ENCODE data around the gene DMRTC1B.
"Not testable (repeated sequence)": the region's sequence is repeated elsewhere in the genome, so short reads cannot be mapped to it uniquely, and the experiment has no call there.

The DMRTC1B gene, protein sequence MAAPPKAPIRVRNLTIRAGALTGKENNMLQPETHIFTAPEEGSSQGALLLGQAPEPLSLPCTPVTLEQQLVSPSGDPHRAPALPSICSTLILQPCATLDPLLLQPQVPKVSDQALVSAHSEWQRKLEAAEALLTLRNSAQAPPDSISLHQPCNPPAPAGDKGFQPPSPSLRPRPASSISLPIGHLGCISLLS

DNA sequence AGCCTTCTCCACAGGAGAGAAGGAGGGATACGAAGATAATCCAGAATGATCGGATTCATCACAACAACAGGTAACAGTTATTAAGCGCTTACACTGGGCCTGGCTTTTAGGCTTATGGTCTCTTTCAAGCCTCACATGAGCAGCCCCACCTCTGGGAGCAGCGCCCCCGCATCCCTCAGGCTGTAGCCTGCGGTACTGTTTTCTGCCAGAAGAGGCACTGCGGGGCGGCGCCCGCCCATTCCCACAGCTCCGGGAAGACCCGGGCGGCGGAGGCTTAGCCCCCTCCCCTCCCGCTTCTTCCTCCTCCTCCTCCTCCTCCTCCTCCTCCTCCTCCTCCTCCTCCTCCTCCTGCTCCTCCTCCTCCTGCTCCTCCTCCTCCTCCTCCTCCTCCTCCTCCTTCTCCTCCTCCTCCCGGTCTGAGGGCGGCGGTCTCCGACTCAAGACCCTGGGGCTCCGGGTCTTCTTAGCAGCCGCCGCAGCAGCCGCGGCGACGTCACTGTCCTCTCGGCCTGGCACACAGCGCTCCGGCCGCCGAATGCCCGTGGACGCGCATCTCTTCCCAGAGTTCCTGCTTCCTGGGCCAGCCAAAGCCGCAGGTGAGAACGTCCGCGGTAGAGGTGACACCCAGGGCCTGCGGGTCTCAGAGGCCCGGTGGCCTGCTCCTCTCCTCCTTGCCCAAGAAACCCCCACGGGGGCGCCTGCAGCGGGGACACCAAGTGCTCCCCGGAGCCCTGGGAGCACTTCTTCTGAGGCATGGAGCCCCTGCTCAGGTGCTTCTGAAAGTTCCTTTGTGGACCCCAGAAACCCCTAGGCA lies at the start of gene DMRTC1B:
Gene DMRTC1B, plus strand, starts transcription at position 238 of the 814 bp plus-strand sequence. CDS start 68,246 bp downstream, outside the sequence.
- not testable (repeated sequence) for DNase-seq

GRCh38 chrX:72727846-72728245 lies 48.8 kb upstream of the DMRTC1B start:
- no peak for DNase-seq

- not testable (repeated sequence) for DNase-seq
These were observed 43.1 kb upstream of the DMRTC1B start for GRCh38 chrX:72733636-72734035.

GRCh38 chrX:72735561-72735960 lies 41.1 kb upstream of the DMRTC1B start:
- DNase-seq: no peak

- DNase-seq: not testable (repeated sequence)
These were observed 31.1 kb upstream of the DMRTC1B start for GRCh38 chrX:72745546-72745945.

- not testable (repeated sequence) for DNase-seq
These were observed 28.1 kb upstream of the DMRTC1B start for GRCh38 chrX:72748545-72748944.

DNA sequence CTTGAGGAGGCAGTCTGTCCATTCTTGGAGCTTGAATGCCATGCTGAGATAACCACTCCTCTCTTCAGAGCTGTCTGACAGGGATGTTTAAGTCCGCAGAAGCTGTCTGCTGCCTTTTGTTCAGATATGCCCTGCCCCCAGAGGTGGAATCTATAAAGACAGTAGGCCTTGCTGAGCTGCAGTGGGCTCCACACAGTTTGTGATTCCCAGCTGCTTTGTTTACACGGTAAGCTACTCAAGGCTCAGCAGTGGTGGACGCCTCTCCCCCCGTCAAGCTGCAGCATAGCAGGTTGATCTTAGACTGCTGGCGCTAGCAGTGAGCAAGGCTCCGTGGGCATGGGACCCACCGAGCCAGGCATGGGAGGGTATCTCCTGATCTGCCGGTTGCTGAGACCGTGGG lies 16.2 kb upstream of the DMRTC1B start:
- not testable (repeated sequence) for DNase-seq

DNA sequence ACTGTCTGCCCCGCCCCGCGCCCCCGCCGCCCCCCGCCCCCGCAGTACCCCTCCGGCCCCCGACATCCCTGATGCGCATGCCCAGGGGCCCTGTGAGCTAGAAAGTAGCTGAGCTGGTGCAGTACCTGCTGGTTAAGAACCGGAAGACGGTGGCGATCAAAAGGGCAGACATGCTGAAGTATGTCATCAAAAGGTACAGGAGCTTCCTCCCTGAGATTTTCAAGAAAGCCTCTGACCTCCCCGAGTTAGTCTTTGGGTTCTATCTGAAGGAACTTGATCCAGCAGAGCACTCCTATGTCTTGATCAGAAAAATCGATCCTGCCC lies 739 bp downstream of the DMRTC1B start:
- DNase-seq: not testable (repeated sequence)

DNA sequence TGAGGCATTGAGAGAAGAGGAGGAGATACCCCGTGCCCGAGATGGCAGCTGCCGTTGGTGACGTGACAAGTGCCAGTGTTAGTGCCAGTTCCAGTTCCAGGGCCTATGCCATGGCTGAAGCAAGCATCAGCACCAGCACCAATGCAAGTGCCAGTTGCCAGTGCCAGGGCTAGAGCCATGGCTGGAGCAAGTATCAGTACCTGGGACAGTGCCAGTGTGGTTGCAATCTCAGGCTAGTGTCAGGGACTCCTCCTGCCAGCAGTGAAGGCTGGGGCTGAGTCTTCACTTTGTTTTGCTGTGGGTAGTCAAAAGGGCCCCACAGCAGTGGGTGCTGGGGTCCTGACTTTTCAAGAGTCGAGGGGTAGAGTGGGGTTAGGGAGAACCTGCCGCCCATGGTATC lies 1.5 kb downstream of the DMRTC1B start:
- DNase-seq: not testable (repeated sequence)

- DNase-seq: not testable (repeated sequence)
These were observed 5.9 kb downstream of the DMRTC1B start, which contains the start of gene FAM236B for GRCh38 chrX:72782560-72782959. Gene FAM236B (minus strand): TSS chrX:72782660. CDS start chrX:72782560, 100 bp downstream.

- DNase-seq: not testable (repeated sequence)
These were observed 6.8 kb downstream of the DMRTC1B start for GRCh38 chrX:72783365-72783936.

GRCh38 chrX:72783964-72784363 lies 7.3 kb downstream of the DMRTC1B start:
- DNase-seq: not testable (repeated sequence)

- not testable (repeated sequence) for DNase-seq
These were observed 11.5 kb downstream of the DMRTC1B start for GRCh38 chrX:72788142-72788541.

GRCh38 chrX:72790390-72790789 lies 13.7 kb downstream of the DMRTC1B start:
- not testable (repeated sequence) for DNase-seq

GRCh38 chrX:72808110-72808509 lies 31.4 kb downstream of the DMRTC1B start, which contains the start of gene FAM236D:
Gene FAM236D (minus strand): TSS chrX:72808210. CDS start chrX:72808110, 100 bp downstream.
- DNase-seq: not testable (repeated sequence)

DNA sequence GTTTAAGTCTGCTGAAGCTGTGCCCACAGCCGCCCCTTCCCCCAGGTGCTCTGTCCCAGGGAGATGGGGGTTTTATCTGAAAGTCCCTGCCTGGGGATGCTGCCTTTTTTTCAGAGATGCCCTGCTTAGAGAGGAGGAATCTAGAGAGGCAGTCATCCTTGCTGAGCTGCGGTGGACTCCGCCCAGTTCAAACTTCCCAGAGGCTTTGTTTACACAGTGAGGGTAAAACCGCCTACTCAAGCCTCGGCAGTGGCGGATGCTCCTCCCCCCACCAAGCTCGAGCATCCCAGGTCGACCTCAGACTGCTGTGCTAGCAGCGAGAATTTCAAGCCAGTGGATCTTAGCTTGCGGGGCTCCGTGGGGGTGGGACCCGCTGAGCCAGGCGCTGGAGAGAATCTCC lies 54.0 kb downstream of the DMRTC1B start:
- DNase-seq: not testable (repeated sequence)

DNA sequence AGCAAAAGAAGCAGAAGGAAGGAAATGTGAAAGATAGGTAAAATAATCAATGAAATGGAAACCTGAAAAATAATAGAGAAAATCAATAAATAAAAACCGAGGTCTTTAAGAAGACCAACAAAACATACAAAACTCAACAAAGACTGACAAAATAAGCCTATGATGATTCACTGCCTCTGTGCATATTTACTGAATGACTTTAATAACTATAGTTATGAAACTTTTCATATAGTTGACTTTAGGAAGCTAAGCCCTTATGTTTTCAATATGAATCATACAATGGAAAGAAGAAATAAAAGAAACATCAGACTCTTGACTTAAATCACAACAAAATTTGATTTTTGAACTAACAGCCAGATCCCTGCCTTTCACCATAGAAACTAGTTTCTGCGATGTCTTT lies 60.8 kb downstream of the DMRTC1B start:
- DNase-seq: not testable (repeated sequence)

DNA sequence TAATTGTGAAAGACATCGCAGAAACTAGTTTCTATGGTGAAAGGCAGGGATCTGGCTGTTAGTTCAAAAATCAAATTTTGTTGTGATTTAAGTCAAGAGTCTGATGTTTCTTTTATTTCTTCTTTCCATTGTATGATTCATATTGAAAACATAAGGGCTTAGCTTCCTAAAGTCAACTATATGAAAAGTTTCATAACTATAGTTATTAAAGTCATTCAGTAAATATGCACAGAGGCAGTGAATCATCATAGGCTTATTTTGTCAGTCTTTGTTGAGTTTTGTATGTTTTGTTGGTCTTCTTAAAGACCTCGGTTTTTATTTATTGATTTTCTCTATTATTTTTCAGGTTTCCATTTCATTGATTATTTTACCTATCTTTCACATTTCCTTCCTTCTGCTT lies 106.2 kb downstream of the DMRTC1B start:
- DNase-seq: not testable (repeated sequence)

GRCh38 chrX:72889740-72890139 lies 113.0 kb downstream of the DMRTC1B start:
- not testable (repeated sequence) for DNase-seq
